Mucosa of stomach (tissue), 1 donor: Measurements from ENCODE around the gene RGL1.
"Not testable (repeated sequence)": the region's sequence is repeated elsewhere in the genome, so short reads cannot be mapped to it uniquely, and the experiment has no call there.

Experiments used
- H3K27me3 ChIP-seq: one replicate; pipeline ENCODE4 v1.7.0; 2013; ENCODE audit warnings: mild to moderate bottlenecking, low read length; ENCODE audit not compliant: control insufficient read depth, insufficient read depth
- H3K36me3 ChIP-seq: one replicate; pipeline ENCODE4 v1.7.0; 2013; ENCODE audit warnings: low read length; ENCODE audit not compliant: control insufficient read depth, insufficient read depth
- H3K4me1 ChIP-seq: one replicate; pipeline ENCODE4 v1.7.0; 2013; ENCODE audit warnings: mild to moderate bottlenecking, low read length; ENCODE audit not compliant: control insufficient read depth, insufficient read depth
- H3K4me3 ChIP-seq: one replicate; pipeline ENCODE4 v1.7.0; 2013; ENCODE audit warnings: low read length
- H3K9ac ChIP-seq: one replicate; pipeline ENCODE4 v1.7.0; 2013; ENCODE audit warnings: mild to moderate bottlenecking, low read length, moderate library complexity
- H3K9me3 ChIP-seq: one replicate; pipeline ENCODE4 v1.7.0; 2013; ENCODE audit warnings: mild to moderate bottlenecking, low read length, moderate library complexity; ENCODE audit not compliant: control insufficient read depth
- donor health status: Pancreatic carcinoma.

The RGL1 gene

GRCh38 chr1:183804916-183805841 is at the start of gene RGL1:
Gene RGL1 (plus strand): TSS chr1:183805120. CDS start chr1:183805298, 178 bp downstream.
- Histone ChIP-seq H3K9ac (peak within 1 kb of the TSS; percentile 55), H3K4me1 (no peaks in the 10 kb centered on the region), H3K9me3 (no peaks in the 10 kb centered on the region), H3K27me3 (peaks cover 4% of the 10 kb centered on the region), H3K36me3 (no peaks in the 10 kb centered on the region), H3K4me3 (peak within 1 kb of the TSS; percentile 65)

- H3K9ac ChIP-seq = no peak overlapping the region
- no peaks in the 10 kb centered on the region for H3K27me3 ChIP-seq
- no peaks in the 10 kb centered on the region for H3K4me1 ChIP-seq
- H3K9me3 ChIP-seq = no peaks in the 10 kb centered on the region
- no peak overlapping the region for H3K4me3 ChIP-seq
- no peaks in the 10 kb centered on the region for H3K36me3 ChIP-seq
Measured at GRCh38 chr1:183756326-183756725, 48.6 kb upstream of the RGL1 start.

GRCh38 chr1:183757061-183757460 is 47.9 kb upstream of the RGL1 start:
- Histone ChIP-seq H3K9me3 (no peaks in the 10 kb centered on the region), H3K4me3 (no peak overlapping the region), H3K9ac (no peak overlapping the region), H3K4me1 (no peaks in the 10 kb centered on the region), H3K36me3 (no peaks in the 10 kb centered on the region), H3K27me3 (no peaks in the 10 kb centered on the region)

- Histone ChIP-seq H3K9ac (no peak overlapping the region), H3K4me3 (no peak overlapping the region), H3K27me3 (no peaks in the 10 kb centered on the region), H3K4me1 (no peaks in the 10 kb centered on the region), H3K9me3 (no peaks in the 10 kb centered on the region), H3K36me3 (no peaks in the 10 kb centered on the region)
Measured at GRCh38 chr1:183758913-183759312, 46.0 kb upstream of the RGL1 start.

- Histone ChIP-seq H3K27me3 (no peaks in the 10 kb centered on the region), H3K36me3 (no peaks in the 10 kb centered on the region), H3K4me3 (no peak overlapping the region), H3K9me3 (no peaks in the 10 kb centered on the region), H3K4me1 (no peaks in the 10 kb centered on the region), H3K9ac (no peak overlapping the region)
Measured at GRCh38 chr1:183760661-183761060, 44.3 kb upstream of the RGL1 start.

- Histone ChIP-seq H3K9ac (no peak overlapping the region), H3K4me3 (no peak overlapping the region), H3K27me3 (no peaks in the 10 kb centered on the region), H3K36me3 (no peaks in the 10 kb centered on the region), H3K4me1 (no peaks in the 10 kb centered on the region), H3K9me3 (no peaks in the 10 kb centered on the region)
Measured at GRCh38 chr1:183761871-183762270, 43.0 kb upstream of the RGL1 start.

- not testable (repeated sequence) for H3K4me1 ChIP-seq, H3K9ac ChIP-seq, H3K4me3 ChIP-seq, H3K9me3 ChIP-seq, H3K27me3 ChIP-seq, H3K36me3 ChIP-seq
Measured at GRCh38 chr1:183762856-183763255, 42.1 kb upstream of the RGL1 start.

- Histone ChIP-seq H3K9ac (no peak overlapping the region), H3K36me3 (no peaks in the 10 kb centered on the region), H3K27me3 (no peaks in the 10 kb centered on the region), H3K4me1 (no peaks in the 10 kb centered on the region), H3K9me3 (no peaks in the 10 kb centered on the region), H3K4me3 (no peak overlapping the region)
Measured at GRCh38 chr1:183764981-183765380, 39.9 kb upstream of the RGL1 start.

GRCh38 chr1:183769956-183770815 is 34.7 kb upstream of the RGL1 start:
- Histone ChIP-seq H3K4me1 (no peaks in the 10 kb centered on the region), H3K27me3 (no peaks in the 10 kb centered on the region), H3K4me3 (no peak overlapping the region)

GRCh38 chr1:183770816-183771128 is 34.1 kb upstream of the RGL1 start:
- H3K4me3 ChIP-seq = no peak overlapping the region
- H3K27me3 ChIP-seq = no peaks in the 10 kb centered on the region
- no peaks in the 10 kb centered on the region for H3K36me3 ChIP-seq
- no peaks in the 10 kb centered on the region for H3K4me1 ChIP-seq
- no peaks in the 10 kb centered on the region for H3K9me3 ChIP-seq
- H3K9ac ChIP-seq = no peak overlapping the region

More at GRCh38 chr1:183769956-183770815, 34.7 kb upstream of the RGL1 start:
- H3K9me3 ChIP-seq = no peaks in the 10 kb centered on the region
- no peak overlapping the region for H3K9ac ChIP-seq
- H3K36me3 ChIP-seq = no peaks in the 10 kb centered on the region

GRCh38 chr1:183773482-183774274 is 31.2 kb upstream of the RGL1 start:
- no peak overlapping the region for H3K9ac ChIP-seq
- H3K4me3 ChIP-seq = no peak overlapping the region
- no peaks in the 10 kb centered on the region for H3K4me1 ChIP-seq
- H3K9me3 ChIP-seq = no peaks in the 10 kb centered on the region
- H3K27me3 ChIP-seq = no peaks in the 10 kb centered on the region
- no peaks in the 10 kb centered on the region for H3K36me3 ChIP-seq
